Testis (tissue), 2 donors: ENCODE measurements around the gene DMWD.

ENCODE experiments used
- POLR2A ChIP-seq: fragments of 450-650 bp; IDR thresholded peaks from one replicate; pipeline ENCODE4 v1.6.1; 2017; ENCODE audit warnings: antibody characterized with exemption, mild to moderate bottlenecking, moderate library complexity
- TF ChIP-seq, protein P1 (sequence below), 3 experiments: fragments of 450-650 bp in 2 of 3; fragments of 200-600 bp in 1 of 3; sonication (generic) in 1 of 3; IDR thresholded peaks; one replicate each; pipeline ENCODE4 v1.5.1; 2016 to 2019; ENCODE audit warnings: antibody characterized with exemption in 3 of 3, mild to moderate bottlenecking in 2 of 3, moderate library complexity in 1 of 3

DNA sequence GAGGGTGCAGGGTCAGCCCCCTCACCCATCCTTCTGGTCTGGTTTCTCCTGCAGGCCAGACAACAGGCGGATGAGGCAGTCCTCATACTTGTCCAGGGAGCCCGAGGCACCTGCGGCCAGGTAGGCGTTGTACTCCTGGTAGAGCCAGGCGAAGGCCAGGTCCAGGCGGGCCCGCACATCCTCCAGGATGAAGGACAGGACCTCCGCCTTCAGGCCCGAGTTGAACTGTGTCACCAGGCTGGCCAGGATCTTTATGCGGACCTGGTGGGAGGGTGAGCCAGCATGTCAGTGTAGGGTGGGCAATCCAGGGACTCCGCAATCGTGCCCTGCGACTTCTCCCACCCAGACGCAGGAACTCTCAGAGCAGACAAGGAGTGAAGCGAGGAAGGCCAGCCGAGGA lies 36.3 kb upstream of the DMWD start:
- TF ChIP-seq POLR2A, result no peak
- TF ChIP-seq, protein P1, sequence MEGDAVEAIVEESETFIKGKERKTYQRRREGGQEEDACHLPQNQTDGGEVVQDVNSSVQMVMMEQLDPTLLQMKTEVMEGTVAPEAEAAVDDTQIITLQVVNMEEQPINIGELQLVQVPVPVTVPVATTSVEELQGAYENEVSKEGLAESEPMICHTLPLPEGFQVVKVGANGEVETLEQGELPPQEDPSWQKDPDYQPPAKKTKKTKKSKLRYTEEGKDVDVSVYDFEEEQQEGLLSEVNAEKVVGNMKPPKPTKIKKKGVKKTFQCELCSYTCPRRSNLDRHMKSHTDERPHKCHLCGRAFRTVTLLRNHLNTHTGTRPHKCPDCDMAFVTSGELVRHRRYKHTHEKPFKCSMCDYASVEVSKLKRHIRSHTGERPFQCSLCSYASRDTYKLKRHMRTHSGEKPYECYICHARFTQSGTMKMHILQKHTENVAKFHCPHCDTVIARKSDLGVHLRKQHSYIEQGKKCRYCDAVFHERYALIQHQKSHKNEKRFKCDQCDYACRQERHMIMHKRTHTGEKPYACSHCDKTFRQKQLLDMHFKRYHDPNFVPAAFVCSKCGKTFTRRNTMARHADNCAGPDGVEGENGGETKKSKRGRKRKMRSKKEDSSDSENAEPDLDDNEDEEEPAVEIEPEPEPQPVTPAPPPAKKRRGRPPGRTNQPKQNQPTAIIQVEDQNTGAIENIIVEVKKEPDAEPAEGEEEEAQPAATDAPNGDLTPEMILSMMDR (IDR thresholded peaks at IDR 0.05), result no peak
